ENCODE measurements around the gene TMEM140.

TMEM140 gene

DNA sequence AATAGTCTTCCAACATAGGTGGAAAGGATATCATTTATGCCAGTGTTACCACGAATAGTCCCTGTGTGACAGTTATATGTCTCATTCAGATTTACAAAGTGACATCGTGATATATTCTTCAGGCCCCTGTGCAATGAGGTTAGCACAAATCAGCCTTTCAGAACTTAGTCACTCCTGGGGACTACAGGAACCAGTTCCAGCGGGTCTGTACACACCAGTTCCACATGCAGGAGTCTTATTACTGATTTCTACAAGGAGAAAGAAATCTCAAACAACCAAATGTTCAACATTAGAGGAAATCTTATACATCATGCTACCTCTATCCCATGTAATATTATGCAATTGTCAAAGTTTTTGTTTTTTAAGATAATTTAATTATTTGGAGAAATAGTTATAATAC is 67.8 kb downstream of the TMEM140 start:
- DNase-seq (ENCODE audit: low read depth in 3 of 3) = no peak

Data from stimulated activated CD4-positive, alpha-beta T cell treated with anti-CD3 and anti-CD28 coated beads, TNF-alpha, amount 100 ng/mL, for 48 hours (primary cell).